GM06990 (cell line): ENCODE data around the gene HDAC4.

Source experiments
- DNase-seq: peaks from one replicate; pipeline ENCODE4 v3.0.0-alpha.2; 2011; ENCODE audit not compliant: insufficient read length; ENCODE audit errors: extremely low read depth
- H3K27me3 ChIP-seq: replicated peaks from 2 replicates; pipeline ENCODE4 v1.6.0; 2011; ENCODE audit warnings: low read length; ENCODE audit not compliant: control insufficient read depth, insufficient read depth
- H3K36me3 ChIP-seq: 2 replicates; pipeline ENCODE4 v1.5.1; 2011; ENCODE audit warnings: low read length; ENCODE audit not compliant: control insufficient read depth, insufficient read depth
- H3K4me3 ChIP-seq: replicated peaks from 2 replicates; pipeline ENCODE4 v1.5.1; 2011; ENCODE audit warnings: low read depth, mild to moderate bottlenecking, control low read depth, low read length
- CTCF ChIP-seq: IDR thresholded peaks from 2 replicates; pipeline ENCODE4 v1.5.1; 2011; ENCODE audit warnings: low read length, control low read depth, mild to moderate bottlenecking, inconsistent platforms; ENCODE audit not compliant: insufficient read depth, poor library complexity, severe bottlenecking

Gene HDAC4

DNA sequence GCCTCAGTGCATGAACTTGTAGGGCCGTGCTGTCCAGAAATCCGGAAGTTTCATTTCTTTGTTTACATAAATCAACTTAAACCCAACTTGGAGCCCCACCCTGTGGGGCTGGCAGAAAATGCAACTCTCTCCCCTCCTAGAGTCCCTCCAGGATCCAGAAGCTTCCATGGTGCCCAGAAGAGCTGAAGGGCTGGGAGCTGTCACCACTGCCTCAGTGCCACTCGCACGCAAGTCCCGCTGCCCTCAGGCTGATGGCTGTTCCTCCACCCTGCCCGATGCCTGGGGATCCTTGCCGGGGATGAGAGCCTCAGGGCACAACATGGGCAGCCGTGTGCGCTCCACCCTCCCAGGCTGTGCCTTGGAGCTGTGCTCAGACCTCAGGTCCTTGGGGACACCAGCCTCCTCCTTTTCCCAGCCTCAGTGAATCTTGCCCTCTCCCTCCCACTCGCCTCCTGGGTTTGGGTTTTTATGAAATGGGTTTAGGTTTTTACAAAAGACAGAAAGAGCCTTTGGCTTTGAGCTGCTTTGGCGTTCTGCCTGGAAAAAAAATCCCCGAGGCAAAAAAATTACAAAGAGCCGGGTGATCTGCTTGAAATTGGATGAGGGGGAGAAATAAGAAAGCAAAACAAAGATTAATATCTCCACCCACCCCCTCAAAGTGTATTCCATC, 397.7 kb downstream of the HDAC4 start:
- TF ChIP-seq CTCF: no peak
- Histone ChIP-seq H3K27me3 (no peaks in the 10 kb centered on the region; the same call in 1 of the 2 replicates), H3K4me3 (no peak overlapping the region), H3K36me3 (no peaks in the 10 kb centered on the region)
- no peak for DNase-seq

DNA sequence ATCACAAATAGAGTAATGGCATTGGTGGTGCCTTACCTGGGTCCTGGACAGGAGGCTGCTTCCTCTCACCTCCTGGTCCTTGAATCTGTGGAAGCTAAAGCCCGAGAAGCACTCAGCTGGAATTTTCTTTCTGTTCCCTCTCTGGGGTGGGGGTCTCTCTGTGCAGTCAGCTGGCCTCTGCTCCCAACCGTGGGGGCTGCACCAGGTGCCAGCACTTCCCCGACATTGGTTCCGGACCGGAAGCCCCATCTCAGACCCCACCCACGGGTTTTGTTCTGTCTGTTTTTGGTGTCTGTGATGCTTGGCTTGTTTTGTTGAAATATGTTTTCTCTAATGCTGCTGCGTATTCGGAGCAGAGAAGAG, 398.2 kb downstream of the HDAC4 start:
- DNase-seq: no peak
- H3K36me3 ChIP-seq: no peaks in the 10 kb centered on the region
- no peak overlapping the region for H3K4me3 ChIP-seq
- no peaks in the 10 kb centered on the region; the same call in 1 of the 2 replicates for H3K27me3 ChIP-seq
- TF ChIP-seq CTCF: no peak

- no peaks in the 10 kb centered on the region for H3K36me3 ChIP-seq
- H3K27me3 ChIP-seq: no peaks in the 10 kb centered on the region; the same call in 1 of the 2 replicates
- H3K4me3 ChIP-seq: no peak overlapping the region
- no peak for DNase-seq
- TF ChIP-seq CTCF: no peak
Observed at GRCh38 chr2:239001794-239002193, 399.0 kb downstream of the HDAC4 start.

- no peaks in the 10 kb centered on the region for H3K36me3 ChIP-seq
- DNase-seq: no peak
- no peak overlapping the region for H3K4me3 ChIP-seq
- no peaks in the 10 kb centered on the region; the same call in 1 of the 2 replicates for H3K27me3 ChIP-seq
- no peak for TF ChIP-seq CTCF
Observed at GRCh38 chr2:239000500-239001073, 400.2 kb downstream of the HDAC4 start.

DNA sequence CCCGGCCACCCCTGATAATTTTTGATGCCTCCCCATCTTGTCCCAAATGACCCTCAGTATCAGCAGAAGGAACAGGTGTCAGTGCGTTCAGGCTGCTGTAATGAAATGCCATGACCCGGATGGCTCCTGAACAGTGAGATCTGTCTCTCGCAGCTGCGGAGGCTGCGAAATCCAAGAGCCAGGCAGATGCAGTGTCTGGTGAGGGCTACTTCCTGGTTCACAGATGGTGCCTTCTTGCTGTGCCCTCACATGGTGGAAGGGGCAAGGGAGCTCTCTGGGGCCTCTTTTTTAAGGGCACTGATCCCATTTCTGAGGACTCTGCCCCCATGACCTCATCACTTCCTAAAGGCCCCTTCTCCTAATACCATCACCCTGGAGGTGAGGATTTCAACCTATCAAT, 400.7 kb downstream of the HDAC4 start:
- no peak overlapping the region for H3K4me3 ChIP-seq
- no peak for TF ChIP-seq CTCF
- no peaks in the 10 kb centered on the region for H3K36me3 ChIP-seq
- H3K27me3 ChIP-seq: no peaks in the 10 kb centered on the region; the same call in 1 of the 2 replicates
- DNase-seq: no peak
